Measurements from ENCODE around the gene TMEM178B. TPM values are rescaled to one million over a fixed set of nuclear protein-coding genes. Genes with fewer than 3 reads are reported as not detected.

TMEM178B gene
- total RNA-seq, 1 experiment from 2014 or later = 1.1 TPM

DNA sequence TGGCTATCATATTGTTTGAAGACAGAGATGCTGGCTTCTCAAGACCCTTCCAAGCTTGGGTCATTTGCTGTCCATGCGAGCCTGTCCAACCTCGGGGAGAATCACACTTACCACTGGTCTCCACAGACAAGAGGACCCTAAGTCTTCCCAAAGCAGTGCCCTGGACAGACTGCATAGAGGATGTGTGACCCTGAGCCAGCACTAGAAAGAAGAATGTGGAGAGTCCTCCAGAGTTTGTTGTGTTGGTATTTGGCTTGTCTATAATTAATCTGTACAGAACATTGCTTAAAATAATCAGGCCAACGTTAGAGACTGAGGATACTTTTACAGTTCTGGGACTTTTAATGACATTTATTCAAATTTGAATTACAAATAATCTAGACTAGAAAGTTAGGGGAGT, 212.7 kb downstream of the TMEM178B start:
- DNase-seq = no peak
- Histone ChIP-seq H3K27me3 (ENCODE audit: control insufficient read depth, insufficient read depth, low read length) (no peaks in the 10 kb centered on the region), H3K4me3 (ENCODE audit: insufficient read depth, low read depth, low read length) (no peak overlapping the region), H3K36me3 (replicated peaks; ENCODE audit: control insufficient read depth, insufficient read depth, low read length) (no peaks in the 10 kb centered on the region)

DNA sequence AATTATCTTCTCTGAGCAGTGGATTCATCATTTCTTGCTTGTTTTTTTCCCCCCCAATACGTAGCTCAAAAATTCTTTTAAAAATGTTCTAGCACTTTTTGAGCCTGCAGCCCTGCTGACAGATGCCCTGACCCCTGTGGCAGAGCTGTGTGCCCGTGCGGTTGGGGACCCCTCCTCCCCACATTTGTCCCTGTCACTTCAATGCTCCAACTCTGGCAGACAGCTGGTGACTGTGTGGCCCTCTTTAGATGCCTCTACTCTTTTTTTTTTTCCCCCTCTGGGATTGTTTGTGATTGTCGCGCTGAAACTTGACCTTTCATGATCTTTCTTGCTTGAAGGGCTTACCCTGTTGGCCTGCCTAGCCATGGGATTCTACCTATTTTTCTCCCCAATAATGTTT, 214.1 kb downstream of the TMEM178B start:
- Histone ChIP-seq H3K36me3 (replicated peaks; ENCODE audit: control insufficient read depth, insufficient read depth, low read length) (no peaks in the 10 kb centered on the region), H3K4me3 (ENCODE audit: insufficient read depth, low read depth, low read length) (no peak overlapping the region), H3K27me3 (ENCODE audit: control insufficient read depth, insufficient read depth, low read length) (no peaks in the 10 kb centered on the region)
- no peak for DNase-seq

DNA sequence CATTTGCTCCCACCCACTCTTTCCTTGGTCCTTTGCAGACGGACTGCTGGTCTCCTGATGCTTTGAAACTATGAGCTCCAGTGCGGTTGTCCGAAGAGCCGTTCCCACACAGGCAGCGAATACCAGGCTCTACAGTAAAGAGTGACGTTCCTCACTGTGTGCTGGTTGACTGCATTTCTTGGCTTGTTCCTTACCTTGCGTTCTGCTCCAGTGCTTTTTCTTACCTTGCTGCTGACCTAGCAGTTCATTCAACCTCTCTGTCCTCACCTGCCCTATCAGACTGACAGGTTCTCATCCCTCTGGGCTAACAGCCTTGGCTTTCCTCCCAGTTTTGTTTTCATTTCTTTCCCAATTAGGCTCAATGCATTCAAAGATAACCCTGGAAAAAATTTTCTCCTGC, 214.8 kb downstream of the TMEM178B start:
- no peak for DNase-seq
- Histone ChIP-seq H3K4me3 (ENCODE audit: insufficient read depth, low read depth, low read length) (no peak overlapping the region), H3K36me3 (replicated peaks; ENCODE audit: control insufficient read depth, insufficient read depth, low read length) (no peaks in the 10 kb centered on the region), H3K27me3 (ENCODE audit: control insufficient read depth, insufficient read depth, low read length) (no peaks in the 10 kb centered on the region)

DNA sequence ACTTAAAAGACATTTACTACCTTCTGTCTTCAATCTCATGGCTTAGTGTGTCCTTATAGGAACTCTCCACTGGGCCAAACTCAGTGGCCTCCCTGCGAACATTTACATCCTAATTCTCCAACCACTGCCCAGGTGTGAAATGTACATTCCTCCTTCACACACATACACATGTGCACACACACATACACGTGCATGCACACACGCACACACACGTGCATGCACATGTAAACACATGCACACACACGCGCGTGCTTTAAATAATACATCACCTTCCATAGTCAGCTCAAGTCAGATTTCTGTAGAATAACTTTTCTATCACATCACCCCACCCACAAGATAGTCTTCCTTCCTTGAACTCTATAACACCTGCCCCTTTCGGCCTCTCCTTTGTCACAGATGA, 216.5 kb downstream of the TMEM178B start:
- no peak for DNase-seq
- no peak overlapping the region for H3K4me3 ChIP-seq (ENCODE audit: insufficient read depth, low read depth, low read length)
- no peaks in the 10 kb centered on the region for H3K27me3 ChIP-seq (ENCODE audit: control insufficient read depth, insufficient read depth, low read length)
- H3K36me3 ChIP-seq (replicated peaks; ENCODE audit: control insufficient read depth, insufficient read depth, low read length) = no peaks in the 10 kb centered on the region

DNA sequence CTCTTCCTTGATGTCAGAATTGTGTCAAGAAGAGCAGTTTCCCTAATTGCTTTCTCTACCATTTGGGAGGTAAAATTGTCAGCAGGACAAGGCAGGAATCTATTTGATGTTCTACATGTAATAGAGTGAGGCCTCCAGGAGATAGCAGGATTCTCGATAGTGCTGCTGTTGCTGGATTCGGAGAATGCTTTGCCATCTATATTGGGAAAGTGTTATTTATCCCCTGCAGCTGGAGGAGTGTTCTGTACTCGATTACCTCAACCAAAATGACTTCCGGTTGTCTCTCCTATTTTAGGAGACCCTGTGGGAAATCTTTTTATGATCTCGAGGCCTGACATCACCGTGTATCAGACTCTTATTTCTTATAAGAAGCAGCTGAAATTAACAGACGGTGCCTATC, 217.1 kb downstream of the TMEM178B start:
- no peaks in the 10 kb centered on the region for H3K36me3 ChIP-seq (replicated peaks; ENCODE audit: control insufficient read depth, insufficient read depth, low read length)
- no peaks in the 10 kb centered on the region for H3K27me3 ChIP-seq (ENCODE audit: control insufficient read depth, insufficient read depth, low read length)
- DNase-seq = no peak
- H3K4me3 ChIP-seq (ENCODE audit: insufficient read depth, low read depth, low read length) = no peak overlapping the region

DNA sequence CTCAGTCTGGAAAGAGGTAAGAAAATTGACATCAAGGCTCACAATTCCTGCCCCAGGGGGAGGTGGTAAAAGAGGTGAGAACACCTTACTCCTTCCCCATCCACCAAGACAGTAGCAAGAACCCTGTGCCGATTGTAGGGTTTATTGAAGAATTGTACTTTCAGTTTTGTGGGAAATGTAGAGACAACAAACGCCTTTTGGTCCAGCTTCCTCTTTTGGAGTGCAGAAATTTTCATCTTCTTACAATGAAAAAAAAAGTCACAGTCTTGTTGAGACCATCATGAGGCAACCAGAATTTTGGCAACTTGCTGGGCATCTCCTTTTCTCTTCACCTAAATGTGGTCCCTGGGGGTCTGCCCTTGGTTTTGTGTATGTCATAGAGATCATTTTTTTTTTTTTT, 217.7 kb downstream of the TMEM178B start:
- no peak for DNase-seq
- H3K36me3 ChIP-seq (replicated peaks; ENCODE audit: control insufficient read depth, insufficient read depth, low read length) = no peaks in the 10 kb centered on the region
- no peak overlapping the region for H3K4me3 ChIP-seq (ENCODE audit: insufficient read depth, low read depth, low read length)
- no peaks in the 10 kb centered on the region for H3K27me3 ChIP-seq (ENCODE audit: control insufficient read depth, insufficient read depth, low read length)

DNA sequence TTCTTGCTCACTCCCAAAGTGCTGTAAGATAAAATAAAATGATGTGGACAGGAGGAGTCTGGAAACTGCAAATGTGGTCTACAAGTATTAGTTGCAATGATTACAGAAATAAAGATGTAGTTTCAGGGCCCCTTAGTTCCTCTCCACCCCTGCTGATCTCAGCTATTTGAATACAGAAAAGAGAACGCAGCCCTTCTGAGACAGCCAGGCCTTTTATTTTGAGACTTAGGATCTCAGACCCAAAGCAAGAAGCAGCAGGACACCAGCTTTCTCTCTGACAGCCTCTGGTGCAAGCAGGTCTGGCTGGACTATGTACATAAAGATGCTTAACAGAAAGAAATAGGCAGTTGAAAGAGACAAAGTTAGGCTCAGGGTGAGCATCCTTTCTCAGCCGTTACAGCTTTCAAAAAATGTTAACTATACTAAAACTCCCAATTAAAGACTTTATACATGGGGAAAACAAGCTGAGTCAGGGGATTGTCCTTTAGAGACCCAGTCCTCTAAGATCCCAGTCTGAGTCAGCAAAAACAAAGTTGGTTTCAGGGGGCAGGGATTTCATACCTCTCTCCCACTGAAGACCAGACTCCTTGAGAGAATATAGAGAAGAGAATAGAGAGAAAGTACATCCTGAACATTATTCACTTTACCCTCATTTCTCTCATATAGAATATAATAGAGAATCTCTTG, 220.4 kb downstream of the TMEM178B start:
- Histone ChIP-seq H3K27me3 (ENCODE audit: control insufficient read depth, insufficient read depth, low read length) (no peaks in the 10 kb centered on the region), H3K4me3 (ENCODE audit: insufficient read depth, low read depth, low read length) (no peak overlapping the region), H3K36me3 (replicated peaks; ENCODE audit: control insufficient read depth, insufficient read depth, low read length) (no peaks in the 10 kb centered on the region)
- no peak for DNase-seq

DNA sequence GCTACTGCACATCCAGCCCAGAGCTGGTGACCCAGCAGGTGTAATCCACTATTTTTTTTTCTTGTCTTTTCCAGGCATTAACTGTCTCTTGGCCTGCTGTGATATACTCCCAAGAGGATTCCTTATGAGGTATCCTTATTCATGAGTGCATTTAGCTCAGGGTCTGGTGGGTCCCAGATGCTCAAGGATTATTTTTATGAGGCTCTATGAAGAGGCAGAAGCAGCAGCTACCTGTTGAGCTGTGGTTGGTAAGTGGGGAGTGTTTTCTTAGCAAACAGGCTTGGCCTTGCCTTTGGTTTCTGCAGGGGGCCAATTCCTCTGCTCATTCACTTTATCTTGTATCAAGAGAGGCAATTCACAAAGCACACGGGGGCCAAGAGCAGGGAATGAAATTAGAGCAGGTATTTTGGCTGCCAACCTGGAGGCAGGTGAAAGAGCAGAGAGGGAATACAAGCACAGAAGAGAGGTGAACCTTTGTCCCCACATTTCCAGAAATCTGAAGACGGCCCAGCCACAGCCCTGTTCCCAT, 221.6 kb downstream of the TMEM178B start:
- Histone ChIP-seq H3K4me3 (ENCODE audit: insufficient read depth, low read depth, low read length) (no peak overlapping the region), H3K27me3 (ENCODE audit: control insufficient read depth, insufficient read depth, low read length) (no peaks in the 10 kb centered on the region), H3K36me3 (replicated peaks; ENCODE audit: control insufficient read depth, insufficient read depth, low read length) (no peaks in the 10 kb centered on the region)
- DNase-seq = no peak

DNA sequence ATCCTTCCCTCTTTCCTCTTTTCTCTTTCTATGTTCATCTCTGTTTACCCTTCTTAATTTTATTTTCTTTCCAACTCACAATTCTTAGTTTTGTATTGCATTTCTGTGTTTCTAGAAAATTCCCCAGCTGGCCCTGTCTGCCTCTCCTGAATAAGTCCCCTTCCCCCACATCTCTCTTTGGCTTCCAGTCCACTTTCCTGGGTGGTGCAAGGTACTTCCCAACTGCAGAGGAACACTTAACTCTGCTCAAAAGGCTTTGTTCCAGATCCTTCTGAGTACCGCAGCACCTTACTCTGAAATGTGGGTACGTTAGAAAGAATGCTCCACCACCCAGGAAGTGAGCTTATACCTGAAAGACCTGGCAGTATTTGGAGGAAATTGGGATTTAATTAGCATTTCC, 227.0 kb downstream of the TMEM178B start:
- Histone ChIP-seq H3K4me3 (ENCODE audit: insufficient read depth, low read depth, low read length) (no peak overlapping the region), H3K27me3 (ENCODE audit: control insufficient read depth, insufficient read depth, low read length) (no peaks in the 10 kb centered on the region), H3K36me3 (replicated peaks; ENCODE audit: control insufficient read depth, insufficient read depth, low read length) (no peaks in the 10 kb centered on the region)
- DNase-seq = no peak

DNA sequence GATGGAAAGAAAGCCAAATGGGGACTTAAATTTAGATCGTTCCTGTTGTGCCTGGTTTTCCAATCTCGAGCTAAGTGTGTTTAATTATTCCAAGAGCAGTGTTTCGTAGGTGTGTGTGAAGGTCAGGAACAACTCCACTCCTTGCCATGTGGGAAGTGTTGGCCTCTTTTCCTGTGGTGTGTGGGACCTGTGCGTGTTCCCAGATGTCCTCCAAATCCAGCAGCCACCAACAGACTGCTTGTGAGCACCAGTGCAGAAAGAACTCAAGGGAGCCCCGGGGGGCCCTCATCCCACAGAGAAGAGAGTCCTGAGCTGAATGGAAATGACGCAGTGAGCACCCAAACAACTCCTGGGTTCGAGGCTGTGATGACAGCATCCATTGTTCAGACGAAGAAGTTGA, 227.7 kb downstream of the TMEM178B start:
- DNase-seq = no peak
- H3K36me3 ChIP-seq (replicated peaks; ENCODE audit: control insufficient read depth, insufficient read depth, low read length) = no peaks in the 10 kb centered on the region

DNA sequence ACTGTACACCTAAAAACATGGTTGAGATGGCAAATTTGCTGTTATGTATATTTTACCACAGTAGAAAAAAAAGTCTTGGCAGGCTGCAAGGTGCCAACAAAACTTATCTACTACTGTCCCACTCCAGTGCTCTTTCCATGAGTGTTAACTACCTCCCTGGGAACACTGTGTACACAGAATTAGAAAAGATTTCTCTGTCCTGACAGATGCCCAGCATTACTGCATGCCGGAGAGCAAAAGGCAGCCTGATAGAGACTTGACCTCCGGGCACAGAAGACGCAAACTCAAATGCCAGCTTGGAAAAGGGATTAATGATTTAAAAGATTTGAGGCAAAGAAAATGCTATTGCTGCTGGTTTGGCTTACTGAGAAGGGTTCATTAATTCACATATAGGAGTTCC, 228.8 kb downstream of the TMEM178B start:
- Histone ChIP-seq H3K36me3 (replicated peaks; ENCODE audit: control insufficient read depth, insufficient read depth, low read length) (no peaks in the 10 kb centered on the region), H3K4me3 (ENCODE audit: insufficient read depth, low read depth, low read length) (no peak overlapping the region), H3K27me3 (ENCODE audit: control insufficient read depth, insufficient read depth, low read length) (no peaks in the 10 kb centered on the region)
- no peak for DNase-seq

More for the DNA sequence above, 227.7 kb downstream of the TMEM178B start:
- no peaks in the 10 kb centered on the region for H3K27me3 ChIP-seq (ENCODE audit: control insufficient read depth, insufficient read depth, low read length)
- H3K4me3 ChIP-seq (ENCODE audit: insufficient read depth, low read depth, low read length) = no peak overlapping the region

DNA sequence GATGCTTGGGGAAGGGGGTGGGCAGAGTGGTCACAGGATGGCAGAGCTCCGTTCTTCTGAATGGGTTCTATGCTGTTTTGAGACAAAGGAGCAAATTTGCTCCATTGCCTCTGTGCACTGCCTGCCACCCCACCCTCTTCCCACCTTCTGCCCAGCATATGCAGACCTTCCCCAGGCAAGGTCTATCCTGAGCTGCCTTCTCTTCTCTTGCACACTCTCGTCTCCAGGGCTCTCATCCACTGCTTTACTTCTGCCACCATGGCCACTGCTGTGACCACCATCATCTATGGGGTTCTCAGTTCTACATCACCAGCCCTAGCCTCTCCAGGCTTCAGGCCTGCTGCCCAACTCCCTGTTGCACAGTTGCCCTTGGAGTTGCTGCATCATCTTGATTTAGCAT, 230.4 kb downstream of the TMEM178B start:
- Histone ChIP-seq H3K27me3 (ENCODE audit: control insufficient read depth, insufficient read depth, low read length) (no peaks in the 10 kb centered on the region), H3K36me3 (replicated peaks; ENCODE audit: control insufficient read depth, insufficient read depth, low read length) (no peaks in the 10 kb centered on the region), H3K4me3 (ENCODE audit: insufficient read depth, low read depth, low read length) (no peak overlapping the region)
- DNase-seq = no peak

DNA sequence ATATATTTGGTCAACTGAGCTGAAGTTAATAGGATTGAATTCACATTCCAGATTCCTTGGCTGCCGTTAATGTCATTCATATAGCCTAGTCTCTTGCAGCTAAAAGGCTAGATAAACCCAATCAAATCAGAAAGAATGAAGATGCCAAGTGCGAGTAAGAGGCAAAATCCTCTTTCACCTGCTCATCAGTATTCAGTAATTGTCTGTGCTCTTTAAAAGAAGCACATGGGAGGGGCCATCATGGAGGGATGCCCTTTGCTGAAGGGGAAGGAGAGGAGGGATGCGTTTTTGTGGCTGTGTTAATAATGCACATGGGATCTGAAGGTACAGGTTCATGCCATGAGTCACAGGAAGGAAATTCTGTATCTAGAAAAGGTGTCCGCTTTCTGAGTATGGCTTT, 232.2 kb downstream of the TMEM178B start:
- Histone ChIP-seq H3K27me3 (ENCODE audit: control insufficient read depth, insufficient read depth, low read length) (no peaks in the 10 kb centered on the region), H3K4me3 (ENCODE audit: insufficient read depth, low read depth, low read length) (no peak overlapping the region), H3K36me3 (replicated peaks; ENCODE audit: control insufficient read depth, insufficient read depth, low read length) (no peaks in the 10 kb centered on the region)
- DNase-seq = no peak

DNA sequence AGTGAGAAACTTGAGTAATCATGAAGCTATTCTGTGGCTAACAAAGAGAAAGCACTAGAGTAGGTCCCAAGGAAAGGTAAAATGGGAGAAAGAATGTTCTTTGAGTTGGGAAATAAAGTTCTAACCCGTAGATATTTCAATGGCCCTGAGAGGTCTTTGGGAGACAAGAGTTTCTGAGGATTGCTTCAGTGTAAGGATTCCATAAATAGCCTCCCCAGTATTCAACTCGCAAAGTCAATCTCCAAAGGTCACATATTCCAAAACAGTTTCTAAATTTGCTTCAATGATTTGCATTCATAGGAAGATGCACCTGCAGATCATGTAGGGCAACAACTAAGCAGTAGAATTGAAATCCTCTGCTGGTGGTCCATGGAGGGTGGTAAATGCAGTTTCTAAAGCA, 238.5 kb downstream of the TMEM178B start:
- H3K36me3 ChIP-seq (replicated peaks; ENCODE audit: control insufficient read depth, insufficient read depth, low read length) = no peaks in the 10 kb centered on the region
- H3K4me3 ChIP-seq (ENCODE audit: insufficient read depth, low read depth, low read length) = no peak overlapping the region
- H3K27me3 ChIP-seq (ENCODE audit: control insufficient read depth, insufficient read depth, low read length) = no peaks in the 10 kb centered on the region
- DNase-seq = no peak

DNA sequence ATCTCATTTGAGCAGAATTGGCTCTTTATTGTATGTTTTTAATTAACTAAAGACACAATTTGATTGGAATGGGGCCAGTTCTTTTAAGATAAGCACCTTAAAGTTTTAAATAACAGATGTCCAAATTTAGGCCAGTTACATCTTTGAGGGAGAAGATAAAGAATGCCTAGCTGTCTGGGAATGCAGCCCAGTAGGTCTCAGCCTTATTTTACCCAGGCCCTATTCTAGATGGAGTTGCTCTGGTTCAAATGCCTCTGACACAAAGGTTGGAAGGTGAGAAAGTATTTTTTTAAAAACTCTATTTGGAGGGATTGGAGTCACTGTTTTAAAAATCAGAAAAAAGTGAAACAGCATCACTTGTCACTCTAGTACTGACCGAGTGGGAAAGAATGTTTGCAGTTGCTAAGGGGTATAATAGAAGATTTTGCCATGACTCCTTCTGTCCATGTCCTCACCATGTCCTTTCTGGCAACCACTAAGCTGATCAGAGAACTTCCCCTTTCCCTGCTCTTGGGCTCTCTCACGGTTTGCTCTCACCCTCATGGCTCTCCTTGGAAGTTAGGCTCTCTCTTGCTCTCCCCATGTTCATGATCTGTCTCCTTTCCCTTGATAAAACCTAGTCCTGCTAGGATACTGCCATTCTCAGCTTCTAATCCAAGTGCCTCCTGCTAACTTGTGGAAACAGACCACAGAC, 239.1 kb downstream of the TMEM178B start:
- DNase-seq = no peak
- Histone ChIP-seq H3K36me3 (replicated peaks; ENCODE audit: control insufficient read depth, insufficient read depth, low read length) (no peaks in the 10 kb centered on the region), H3K27me3 (ENCODE audit: control insufficient read depth, insufficient read depth, low read length) (no peaks in the 10 kb centered on the region)

More for the DNA sequence above, 239.1 kb downstream of the TMEM178B start:
- H3K4me3 ChIP-seq (ENCODE audit: insufficient read depth, low read depth, low read length) = no peak overlapping the region

Data from H7 (cell line).